HG03045 (cell line): ENCODE data around the gene SHISA5.
"Not testable (repeated sequence)": the region's sequence is repeated elsewhere in the genome, so short reads cannot be mapped to it uniquely, and the experiment has no call there.

Experiments
- ATAC-seq: cut with Tn5 transposase; IDR thresholded peaks from one replicate; pipeline ENCODE4 v1.9.1; 2021; ENCODE audit warnings: mild to moderate bottlenecking, moderate library complexity; ENCODE audit not compliant: unreplicated experiment

SHISA5 gene

DNA sequence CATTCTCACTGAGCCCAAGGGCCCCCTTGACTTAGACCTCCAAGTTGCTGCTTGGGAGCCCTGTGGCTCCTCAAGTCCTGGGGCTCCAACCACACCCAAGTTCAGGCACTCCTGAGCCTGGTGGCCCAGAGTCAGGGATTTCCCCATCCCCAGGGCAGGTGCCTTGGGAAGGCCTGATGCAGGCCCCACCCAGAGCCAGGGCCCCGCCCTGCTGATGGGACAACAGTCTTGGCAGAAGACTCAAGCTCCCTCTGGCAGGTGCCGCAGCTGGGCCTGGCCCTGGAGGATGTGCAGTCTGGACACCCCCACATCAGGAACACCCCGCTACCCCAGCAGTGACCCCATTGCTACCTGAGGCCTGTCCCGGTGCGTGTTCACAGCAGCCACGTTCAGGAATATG lies 17.7 kb upstream of the SHISA5 start:
- ATAC-seq, result no peak

DNA sequence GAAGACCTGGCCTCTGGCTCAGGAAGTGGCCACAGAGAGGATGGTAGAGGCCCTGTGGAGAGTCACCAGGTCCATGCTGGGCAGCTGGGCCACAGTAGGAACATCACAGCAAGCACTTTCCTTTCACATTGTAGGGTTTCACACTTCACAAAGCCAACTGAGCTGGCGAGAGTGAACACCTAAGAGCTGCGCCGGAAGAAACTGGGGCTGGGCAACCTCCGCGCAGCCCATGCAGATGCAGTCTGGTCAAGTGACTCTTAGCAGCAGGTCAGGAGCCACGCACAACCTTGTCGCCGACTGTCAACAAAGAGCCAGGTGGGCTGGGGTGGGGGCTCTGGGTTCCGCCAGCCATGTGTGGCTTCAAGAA lies 15.3 kb upstream of the SHISA5 start:
- no peak for ATAC-seq

DNA sequence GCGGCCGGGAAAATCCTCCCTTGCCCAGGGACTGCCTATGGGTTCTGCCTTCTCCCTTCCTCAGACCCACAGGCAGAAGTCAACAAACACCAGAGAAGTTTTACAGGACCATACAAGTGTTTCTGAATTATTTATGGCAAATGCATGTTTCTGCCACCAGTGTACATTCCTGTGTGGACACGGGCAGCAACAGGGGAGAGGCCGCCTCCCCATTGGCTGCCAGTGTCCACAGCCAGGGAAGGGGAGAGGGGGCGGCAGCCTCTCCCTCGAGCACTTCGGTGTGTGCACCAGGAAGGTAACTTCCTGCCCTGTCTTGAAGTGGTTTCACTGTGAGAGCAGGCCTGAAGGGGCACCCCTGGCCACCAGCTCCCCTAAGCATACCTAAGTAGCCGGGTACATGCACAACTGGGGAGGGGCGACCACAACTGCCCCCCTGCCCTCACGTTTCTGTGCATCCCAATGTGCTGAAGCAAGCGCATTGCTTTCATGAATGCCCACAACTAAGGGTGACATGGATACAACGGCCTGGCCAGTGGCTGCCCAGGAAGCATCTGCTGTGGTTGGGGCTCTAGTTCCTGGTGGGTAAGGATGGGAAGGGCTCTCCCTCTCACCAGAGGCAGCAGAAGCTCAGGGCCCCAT lies 14.8 kb upstream of the SHISA5 start:
- ATAC-seq, result no peak

DNA sequence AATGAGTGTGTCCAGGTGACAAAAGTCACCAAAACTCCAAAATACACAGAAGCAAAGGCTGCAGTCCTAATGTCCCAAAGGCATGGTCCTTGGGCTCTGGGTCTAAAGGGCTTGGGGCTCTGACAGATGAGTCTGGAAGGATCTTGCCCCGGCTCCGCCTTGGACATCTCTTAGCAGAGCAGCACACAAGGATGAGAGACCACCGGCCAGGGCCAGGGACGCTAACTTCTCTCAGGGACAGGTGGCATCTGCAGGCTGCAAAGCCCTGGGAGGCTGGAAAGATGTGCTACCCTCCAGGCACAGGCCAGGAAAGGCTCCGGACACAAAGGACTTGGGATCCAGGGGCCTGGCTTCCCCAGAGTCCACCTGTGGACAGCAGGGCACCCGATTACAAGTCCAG lies 14.1 kb upstream of the SHISA5 start:
- ATAC-seq, result no peak

DNA sequence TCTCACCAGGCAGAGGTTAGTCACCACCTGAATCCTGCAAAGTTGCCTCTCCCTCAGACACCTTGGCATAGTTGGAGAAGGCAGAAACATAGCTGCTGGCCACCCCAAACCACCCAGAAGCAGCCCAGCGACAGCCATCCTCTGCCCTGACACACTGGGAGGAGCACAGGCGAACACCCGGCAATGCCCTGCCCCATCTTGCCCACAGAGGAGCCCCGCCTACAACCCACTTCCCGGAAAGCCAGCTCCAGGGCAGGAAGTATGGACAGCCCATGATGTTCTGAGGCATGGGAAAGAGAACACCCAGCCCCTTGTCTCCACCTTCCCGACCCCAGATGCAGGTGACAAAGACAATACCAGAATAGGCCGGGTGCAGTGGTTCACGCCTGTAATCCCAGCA lies 12.6 kb upstream of the SHISA5 start:
- no peak for ATAC-seq

DNA sequence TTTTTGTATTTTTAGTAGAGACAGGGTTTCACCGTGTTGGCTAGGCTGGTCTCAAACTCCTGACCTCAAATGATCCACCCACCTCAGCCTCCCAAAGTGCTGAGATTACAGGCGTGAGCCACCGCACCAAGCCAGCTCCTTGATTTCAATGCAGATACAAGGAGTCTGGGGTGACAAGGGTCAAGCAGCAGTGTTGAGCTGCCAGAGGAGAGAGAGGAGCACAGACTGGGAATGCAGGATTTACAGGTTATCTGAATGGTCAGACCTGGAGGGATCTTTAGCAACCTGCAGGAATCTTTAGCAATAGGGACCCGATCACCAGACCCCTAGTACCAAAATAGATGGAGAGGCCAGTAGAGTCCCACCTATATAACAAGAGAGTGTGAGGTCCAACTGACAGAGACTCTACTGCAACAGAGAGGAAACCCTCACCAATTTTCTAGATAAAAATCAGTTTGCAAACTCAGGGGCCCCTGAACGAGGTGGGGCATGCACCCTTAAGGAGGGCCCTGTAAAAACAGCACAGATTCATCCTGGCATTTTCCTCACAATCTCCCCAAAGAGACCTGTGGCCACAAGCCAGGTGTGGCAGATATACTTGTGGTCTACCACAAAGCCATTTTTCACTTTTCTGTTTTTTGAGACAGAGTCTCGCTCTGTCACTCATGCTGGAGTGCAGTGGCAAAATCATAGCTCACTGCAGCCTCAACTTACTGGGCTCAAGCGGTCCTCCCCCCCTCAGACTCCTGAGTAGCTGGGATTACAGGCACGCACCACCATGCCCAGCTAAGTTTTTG lies 10.7 kb upstream of the SHISA5 start:
- ATAC-seq, result no peak

DNA sequence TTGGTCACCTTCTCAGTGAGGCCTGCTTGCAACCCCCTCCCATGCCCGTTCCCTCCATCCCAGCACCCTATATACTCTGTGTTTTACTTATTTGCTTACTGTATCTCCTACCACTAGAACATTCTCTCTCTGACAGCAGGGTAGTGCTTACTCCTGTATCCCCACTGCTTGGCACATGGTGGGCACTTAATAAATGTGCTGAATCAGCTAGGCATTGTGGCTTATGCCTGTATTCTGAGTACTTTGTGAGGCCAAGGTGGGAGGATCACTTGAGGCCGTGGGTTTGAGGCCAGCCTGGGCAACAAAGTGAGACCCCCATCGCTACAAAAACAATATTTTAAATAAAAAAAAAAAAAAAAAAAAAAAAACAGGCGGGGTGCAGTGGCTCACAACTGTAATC lies 7.6 kb upstream of the SHISA5 start:
- ATAC-seq, result no peak

DNA sequence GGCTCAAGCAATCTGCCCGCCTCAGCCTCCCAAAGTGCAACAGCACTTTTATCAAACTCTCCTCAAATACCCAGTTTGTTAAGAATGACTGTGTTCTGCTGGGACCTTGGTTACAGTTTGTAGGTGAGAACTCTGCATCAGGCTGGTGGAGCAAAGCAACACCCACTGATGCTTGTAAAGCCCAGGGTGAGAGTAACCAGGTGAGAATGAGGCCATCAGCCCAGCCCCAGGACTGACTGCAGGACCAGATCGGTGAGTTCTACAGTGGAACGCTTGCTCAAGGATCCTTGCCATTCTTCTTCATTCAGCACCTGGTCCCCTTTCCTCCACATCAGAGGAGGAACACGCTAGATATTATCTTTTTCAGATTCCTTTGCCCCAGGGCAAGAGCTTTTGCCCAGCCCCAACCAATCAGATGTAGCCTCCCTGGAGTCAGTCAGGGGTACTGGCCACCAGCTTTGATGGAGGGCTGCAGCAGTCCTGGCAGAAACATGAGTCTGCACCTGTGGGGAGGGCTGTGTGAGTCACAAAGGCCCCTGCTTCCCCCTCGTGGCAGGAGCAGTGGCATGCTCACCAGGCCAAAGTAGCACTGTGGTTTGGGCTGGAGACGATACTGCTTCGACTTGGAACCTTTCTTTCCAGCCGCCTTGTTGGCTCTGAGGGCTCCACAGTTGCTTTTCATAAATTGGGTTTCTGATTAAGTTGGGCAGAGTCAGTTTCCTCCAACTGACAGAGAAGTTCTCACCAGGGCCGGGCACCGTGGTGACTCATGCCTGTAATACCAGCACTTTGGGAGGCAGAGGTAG lies 3.5 kb upstream of the SHISA5 start:
- ATAC-seq, result no peak

DNA sequence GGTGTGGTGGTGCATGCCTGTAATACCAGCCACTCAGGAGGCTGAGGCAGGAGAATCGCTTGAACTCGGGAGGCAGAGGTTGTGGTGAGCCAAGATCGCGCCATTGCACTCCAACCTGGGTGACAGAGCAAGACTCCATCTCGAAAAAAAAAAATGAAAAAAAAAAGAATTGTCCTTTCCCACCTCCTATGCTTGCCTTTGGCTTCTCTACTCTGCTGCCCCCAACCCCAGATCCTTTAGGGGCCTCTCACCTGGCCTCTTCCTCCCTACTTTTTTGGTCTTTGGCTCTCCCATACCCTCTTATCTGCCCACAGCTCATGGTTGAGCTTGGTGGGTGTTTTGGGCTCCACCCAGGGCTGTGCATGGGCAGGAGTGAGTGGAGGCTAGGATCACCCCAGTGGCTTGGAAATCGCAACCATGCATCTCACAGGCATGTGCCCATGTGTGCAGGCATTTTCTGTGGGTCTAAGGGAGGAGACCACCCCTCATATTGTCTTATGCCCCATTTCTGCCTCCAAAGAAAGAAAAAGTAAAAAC lies 2.1 kb upstream of the SHISA5 start:
- ATAC-seq, result no peak

DNA sequence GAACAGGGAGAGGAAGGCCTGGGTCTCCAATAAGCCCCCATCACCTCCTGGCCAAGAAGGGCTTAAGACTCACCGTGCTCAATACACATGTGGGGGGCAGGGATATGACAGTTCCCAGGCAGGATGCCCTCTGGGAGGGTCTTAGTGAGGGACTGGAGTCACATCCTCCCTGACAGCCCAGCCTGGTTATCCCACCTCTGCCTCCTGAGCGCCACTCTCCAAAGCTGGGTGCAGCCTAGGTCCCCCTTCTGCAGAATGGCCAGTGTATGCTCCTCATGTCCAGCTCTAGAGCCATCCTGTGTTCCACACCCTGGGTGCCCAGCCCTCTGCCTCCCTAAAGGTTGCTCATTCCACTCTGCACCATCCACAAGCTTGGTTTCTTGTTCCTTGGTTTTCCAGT lies 1.2 kb upstream of the SHISA5 start:
- ATAC-seq, result no peak

DNA sequence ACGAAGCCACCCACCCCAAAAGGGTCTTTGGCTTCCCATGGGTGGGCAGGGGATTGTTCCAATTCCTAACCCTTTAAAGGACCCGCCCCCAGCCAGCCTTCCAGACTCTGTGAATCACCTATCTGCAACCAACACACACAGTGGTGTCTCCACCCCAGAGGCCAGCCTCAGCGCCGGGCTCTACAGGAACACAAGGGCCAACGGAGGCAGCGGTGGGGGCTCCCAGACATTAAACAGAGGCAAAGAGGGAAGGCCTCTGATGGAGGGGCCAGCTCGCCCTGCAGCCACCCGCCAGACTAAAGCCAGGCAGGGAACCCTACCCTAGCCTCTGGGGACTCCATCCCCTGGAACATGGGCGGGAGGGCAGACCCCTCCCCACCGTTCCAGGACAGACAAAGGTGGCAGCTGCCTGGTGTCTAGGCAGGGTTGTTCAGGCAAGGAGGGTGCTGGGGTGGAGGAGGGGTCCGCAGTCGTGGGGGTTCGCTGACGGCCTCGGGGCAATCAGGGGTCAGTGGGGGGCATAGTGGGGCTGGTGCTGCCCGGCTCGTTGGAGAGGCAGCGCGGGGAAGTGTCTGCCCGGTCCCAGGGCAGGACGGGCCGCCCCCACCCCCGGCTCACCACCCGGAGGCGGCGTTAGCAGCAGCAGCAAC lies 448 bp downstream of the SHISA5 start:
- ATAC-seq, result no peak

DNA sequence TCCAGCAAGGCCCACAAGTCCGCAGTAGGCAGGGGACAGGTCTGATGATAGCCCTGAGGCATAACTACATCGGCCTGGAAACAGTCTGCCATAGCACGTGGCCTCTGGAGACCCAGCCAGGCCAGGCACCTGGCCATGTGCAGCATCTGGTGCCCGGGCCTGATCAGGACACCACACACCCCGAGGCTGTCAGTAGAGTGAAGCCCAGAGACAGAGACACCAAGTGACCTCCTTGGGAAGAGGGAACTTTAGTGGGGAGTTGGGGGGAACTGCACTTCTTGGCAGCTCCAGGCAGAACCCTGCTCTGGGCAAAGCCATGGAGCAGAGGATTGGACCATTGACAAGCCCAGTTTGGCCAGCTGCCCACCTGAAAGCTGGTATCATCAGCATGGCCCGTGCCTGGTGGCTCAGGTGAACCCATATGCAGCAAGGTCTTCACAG lies 1.2 kb downstream of the SHISA5 start:
- ATAC-seq, result no peak

DNA sequence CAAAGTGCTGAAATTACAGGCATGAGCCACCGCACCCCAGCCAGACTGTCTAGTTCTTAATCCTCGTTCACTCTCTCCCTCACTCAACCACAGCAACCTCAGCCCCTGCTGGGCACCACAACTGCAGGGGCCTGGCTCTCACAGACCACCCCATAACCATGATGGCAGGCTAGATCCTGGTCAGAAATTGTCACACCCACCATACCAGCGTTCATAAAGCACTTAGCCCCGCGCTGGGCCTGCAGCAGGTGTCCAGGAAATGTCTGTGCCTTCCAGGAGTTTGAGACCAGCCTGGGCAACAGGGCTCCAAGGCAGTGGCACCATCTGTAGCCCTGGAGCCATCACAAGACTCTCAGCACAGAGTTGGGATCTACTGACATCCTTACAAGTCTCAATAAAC lies 1.9 kb downstream of the SHISA5 start:
- no peak for ATAC-seq

DNA sequence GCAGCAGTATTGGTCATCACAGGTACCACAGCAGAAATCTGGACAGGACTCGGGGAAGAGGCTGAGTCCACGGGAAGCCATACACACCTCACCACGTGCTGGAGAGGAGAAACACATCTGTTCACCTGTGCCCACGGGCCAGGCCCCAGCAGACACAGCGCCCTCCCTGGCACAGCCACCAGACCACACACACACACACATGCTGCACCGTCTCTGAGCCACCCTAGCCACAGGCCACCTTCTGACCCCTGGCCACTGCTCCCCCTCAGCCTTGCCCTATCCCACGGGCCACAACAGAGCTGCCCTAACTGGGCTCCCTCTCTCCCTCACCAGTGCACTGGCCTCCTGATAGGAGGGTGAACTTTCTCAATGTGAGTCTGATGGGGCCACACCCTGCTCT lies 2.8 kb downstream of the SHISA5 start:
- no peak for ATAC-seq

DNA sequence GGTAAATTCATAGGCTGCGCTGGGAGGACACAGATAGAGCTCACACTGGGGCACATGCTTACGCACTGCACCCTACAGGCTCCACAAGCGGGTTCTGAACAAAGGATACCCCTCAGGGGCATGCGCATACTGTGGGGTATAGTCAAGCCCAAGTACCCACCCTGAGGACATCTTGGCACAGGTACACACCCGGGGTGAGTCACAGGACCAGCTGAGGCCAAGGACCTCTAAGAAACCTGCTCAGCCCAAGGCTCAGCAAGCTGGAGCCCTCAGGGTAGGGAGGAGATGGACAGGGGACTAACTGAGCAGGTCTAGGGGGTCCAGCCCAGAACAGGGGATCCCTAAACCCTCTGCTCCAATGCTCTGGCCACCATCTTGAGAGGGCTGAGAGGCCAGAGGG lies 3.3 kb downstream of the SHISA5 start:
- no peak for ATAC-seq

DNA sequence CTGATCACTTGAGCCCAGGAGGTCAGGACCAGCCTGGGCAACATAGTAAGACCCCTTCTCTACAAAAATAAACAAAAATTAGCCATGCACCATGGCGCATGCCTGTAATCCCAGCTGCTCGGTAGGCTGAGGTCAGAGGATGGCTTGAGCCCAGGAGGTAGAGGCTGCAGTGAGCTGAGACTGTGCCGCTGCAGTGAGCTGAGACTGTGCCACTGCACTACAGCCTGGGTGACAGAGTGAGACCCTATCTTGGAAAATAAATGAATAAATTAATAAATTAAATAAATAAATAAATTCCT lies 10.8 kb downstream of the SHISA5 start:
- ATAC-seq, result no peak

DNA sequence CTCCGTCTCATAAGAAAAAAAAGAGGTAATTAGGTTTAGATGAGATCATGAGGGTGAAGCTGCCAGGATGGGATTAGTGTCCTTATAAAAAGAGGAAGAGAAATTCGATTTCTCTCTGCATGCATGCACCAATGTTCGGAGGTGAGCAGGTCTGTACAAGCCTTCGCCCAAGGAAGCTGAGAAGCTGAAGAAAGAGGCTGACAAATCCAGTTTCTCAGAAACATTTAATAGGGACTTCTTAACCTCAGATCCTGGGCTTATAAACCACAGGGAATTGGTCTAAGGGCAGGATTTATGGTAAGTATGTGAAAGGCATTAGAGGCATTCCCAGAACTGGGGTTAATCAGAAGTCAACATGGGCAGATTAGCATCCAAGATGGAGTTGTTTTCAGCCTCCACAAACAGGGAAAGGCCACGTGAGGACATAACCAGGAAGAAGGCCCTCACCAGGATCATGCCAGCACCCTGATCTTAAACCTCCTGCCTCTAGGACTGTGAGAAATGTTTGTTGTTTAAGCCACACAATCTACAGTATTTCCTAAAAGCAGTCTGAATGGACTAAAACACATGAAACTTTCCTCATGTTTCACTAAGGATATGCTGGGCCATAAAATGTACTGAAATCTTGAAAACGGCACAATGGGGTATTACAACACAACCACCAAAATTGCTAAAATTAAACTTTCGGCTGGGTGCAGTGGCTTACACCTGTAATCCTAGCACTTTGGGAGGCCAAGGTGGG lies 11.3 kb downstream of the SHISA5 start:
- ATAC-seq, result no peak

DNA sequence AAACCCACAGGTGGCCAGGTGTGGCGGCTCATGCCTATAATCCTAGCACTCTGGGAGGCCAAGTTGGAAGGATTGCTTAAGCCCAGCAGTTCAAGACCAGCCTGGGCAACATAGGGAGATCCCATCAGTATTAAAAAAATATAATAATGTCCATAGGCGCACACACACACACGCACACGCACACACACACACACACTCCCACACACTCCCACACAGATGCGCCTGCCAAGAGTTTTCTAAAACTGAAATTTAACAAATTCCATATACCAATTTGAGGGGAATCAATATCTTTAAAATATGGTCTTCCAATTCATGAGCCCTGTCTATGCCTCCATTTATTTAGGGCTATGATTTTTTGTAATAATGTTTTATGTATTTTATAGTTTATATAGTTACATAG lies 17.0 kb downstream of the SHISA5 start:
- no peak for ATAC-seq

DNA sequence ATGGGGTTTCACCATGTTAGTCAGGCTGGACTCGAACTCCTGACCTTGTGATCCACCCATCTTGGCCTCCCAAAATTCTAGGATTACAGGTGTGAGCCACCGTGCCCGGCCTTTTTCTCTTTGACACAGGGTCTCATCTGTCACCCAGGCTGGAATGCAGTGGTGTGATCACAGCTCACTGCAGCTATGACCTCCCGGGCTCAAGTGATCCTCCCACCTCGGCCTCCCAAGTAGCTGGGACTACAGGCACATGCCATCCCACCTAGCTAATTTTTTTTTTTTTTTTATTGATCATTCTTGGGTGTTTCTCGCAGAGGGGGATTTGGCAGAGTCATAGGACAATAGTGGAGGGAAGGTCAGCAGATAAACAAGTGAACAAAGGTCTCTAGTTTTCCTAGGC lies 21.2 kb downstream of the SHISA5 start:
- not testable (repeated sequence) for ATAC-seq

DNA sequence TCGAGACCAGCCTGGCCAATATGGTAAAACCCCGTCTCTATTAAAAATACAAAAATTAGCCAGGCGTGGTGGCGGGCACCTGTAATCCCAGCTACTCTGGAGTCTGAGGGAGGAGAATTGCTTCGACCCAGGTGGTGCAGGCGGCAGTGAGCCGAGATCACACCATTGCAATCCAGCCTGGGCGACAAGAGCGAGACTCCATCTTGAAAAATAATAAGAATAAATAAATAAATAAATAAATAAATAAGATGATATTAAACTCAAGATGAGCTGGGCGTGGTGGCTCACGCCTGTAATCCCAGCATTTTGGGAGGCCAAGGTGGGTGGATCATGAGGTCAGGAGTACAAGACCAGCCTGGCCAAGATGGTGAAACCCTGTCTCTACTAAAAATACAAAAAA lies 23.1 kb downstream of the SHISA5 start:
- not testable (repeated sequence) for ATAC-seq
